Esophagus muscularis mucosa (tissue), 4 donors: ENCODE results near the gene ABHD13. TPM values are rescaled to one million over a fixed set of nuclear protein-coding genes. Genes with fewer than 3 reads are reported as not detected.
"Not testable (repeated sequence)": the region's sequence is repeated elsewhere in the genome, so short reads cannot be mapped to it uniquely, and the experiment has no call there.

Source experiments
- DNase-seq: peaks from one replicate; pipeline ENCODE4 v3.0.0-alpha.2; 2017; ENCODE audit errors: extremely low spot score
- H3K27ac ChIP-seq, 4 donors: fragments of 200-600 bp; sonication (generic); replicated peaks in 1 of 4; 1 replicate in 3 of 4; 2 replicates in 1 of 4; pipeline ENCODE4 v1.5.1; 2016 to 2019; ENCODE audit warnings: mild to moderate bottlenecking in 1 of 4
- H3K27me3 ChIP-seq, 4 donors: fragments of 200-600 bp; sonication (generic); one replicate each; pipeline versions ENCODE4 v1.5.1 to v1.6.0; 2016 to 2019
- H3K36me3 ChIP-seq, 4 donors: fragments of 200-600 bp; sonication (generic); one replicate each; pipeline ENCODE4 v1.5.1; 2016 to 2019
- H3K4me1 ChIP-seq, 4 donors: fragments of 200-600 bp; sonication (generic); one replicate each; pipeline ENCODE4 v1.5.1; 2016 to 2019
- H3K4me3 ChIP-seq, 4 donors: fragments of 200-600 bp; sonication (generic); 1 replicate in 2 of 4; 2 replicates in 2 of 4; pipeline ENCODE4 v1.5.1; 2016 to 2019; ENCODE audit warnings: mild to moderate bottlenecking in 4 of 4, moderate library complexity in 1 of 4
- H3K9me3 ChIP-seq, 4 donors: fragments of 200-600 bp; sonication (generic); 1 replicate in 3 of 4; 2 replicates in 1 of 4; pipeline ENCODE4 v1.5.1; 2016 to 2019
- CTCF ChIP-seq, 3 experiments: fragments of 200-600 bp in 2 of 3; fragments of 450-650 bp in 1 of 3; sonication (generic) in 2 of 3; IDR thresholded peaks; one replicate each; pipeline ENCODE4 v1.5.1; 2017 to 2019; ENCODE audit warnings: antibody characterized with exemption in 3 of 3, mild to moderate bottlenecking in 2 of 3, moderate library complexity in 1 of 3
- EP300 ChIP-seq: sonication (generic); formaldehyde crosslinking; IDR thresholded peaks from one replicate; pipeline ENCODE4 v1.6.1; 2017; ENCODE audit warnings: antibody characterized with exemption
- POLR2A ChIP-seq: fragments of 450-650 bp; IDR thresholded peaks from one replicate; pipeline ENCODE4 v1.6.1; 2017; ENCODE audit warnings: antibody characterized with exemption, moderate library complexity, mild to moderate bottlenecking, low read depth
- POLR2AphosphoS5 ChIP-seq, 2 donors: sonication (generic); formaldehyde crosslinking; IDR thresholded peaks; one replicate each; pipeline ENCODE4 v1.6.1; 2017; ENCODE audit warnings: antibody characterized with exemption in 2 of 2
- WGBS: methylation state at CpG from one replicate; pipeline ENCODE4 v1.1.5; 2018; 5-methylcytosine and 5-hydroxymethylcytosine counted together
- intact Hi-C: fragments of 100-400 bp; cut with DNase I; formaldehyde crosslinking; loops from one replicate; pipeline ENCODE4 v1.15.1; 2023
- total RNA-seq, 4 donors: library from RNA; depleted of rRNA; stranded (reverse); fragments of >200 nt; gene quantifications; one replicate each; pipeline versions ENCODE4 v1.1.0 to v1.2.1, GENCODE V29; 2016

The ABHD13 gene
- total RNA-seq, 4 donors from 2014 or later = 10.3 to 12.9 (median 11.1) TPM

- Histone ChIP-seq H3K4me1 (peaks cover 30 to 49% (median 48%) of the 10 kb centered on the region in 4 donors), H3K27ac (peak within 1 kb of the TSS; percentile 72 to 76 (median 76)), H3K4me3 (peak within 1 kb of the TSS; percentile 54 to 63 (median 56)), H3K9me3 (no peaks in the 10 kb centered on the region), H3K27me3 (no peaks in the 10 kb centered on the region), H3K36me3 (peaks cover 0 to 7% (median 7%) of the 10 kb centered on the region in 4 donors)
- 0% methylated on average over 11 of the region's 26 CpGs for WGBS
- TF ChIP-seq CTCF (IDR thresholded peaks at IDR 0.05) (no peak), EP300 (no peak), POLR2AphosphoS5 (IDR thresholded peaks at IDR 0.05) (peak; percentile 52 to 92), POLR2A (no peak)
- DNase-seq = peak; percentile 94
- intact Hi-C loops = no loop called here
These were observed 2.8 kb upstream of the ABHD13 start, which contains the start of gene LIG4 for GRCh38 chr13:108215436-108215835. LIG4 (minus strand) TSS chr13:108215536; CDS start chr13:108211268, 4,268 bp downstream.

- H3K9me3 ChIP-seq, H3K27me3 ChIP-seq, DNase-seq, intact Hi-C loops, H3K36me3 ChIP-seq: not testable (repeated sequence)
- peaks cover 42 to 66% (median 64%) of the 10 kb centered on the region in 4 donors for H3K4me1 ChIP-seq
- peak overlapping the region; percentile 75 to 99 (median 90) for H3K4me3 ChIP-seq
- 69% methylated on average over 27 of the region's 27 CpGs for WGBS
- H3K27ac ChIP-seq = peak overlapping the region; percentile 84 to 94 (median 90)
These were observed 717 bp upstream of the ABHD13 start for GRCh38 chr13:108217307-108218043.

GRCh38 chr13:108220041-108220440 is 1.8 kb downstream of the ABHD13 start:
- H3K27ac ChIP-seq = peak overlapping the region in 2 of 4 donors; percentile 38 to 84
- H3K4me1 ChIP-seq = peaks cover 55 to 80% (median 75%) of the 10 kb centered on the region in 4 donors
- no peaks in the 10 kb centered on the region for H3K27me3 ChIP-seq
- TF ChIP-seq EP300 = no peak
- TF ChIP-seq CTCF (IDR thresholded peaks at IDR 0.05) = no peak
- TF ChIP-seq POLR2A = no peak
- no peak for TF ChIP-seq POLR2AphosphoS5 (IDR thresholded peaks at IDR 0.05)
- no peaks in the 10 kb centered on the region for H3K36me3 ChIP-seq
- 34% methylated on average over 1 of the region's 1 CpG for WGBS
- peak overlapping the region in 1 of 4 donors; percentile 10 for H3K4me3 ChIP-seq
- no peaks in the 10 kb centered on the region for H3K9me3 ChIP-seq
- DNase-seq = no peak
- intact Hi-C loops = loop anchor here (10.0 kb wide), 1 partner anchor 675 kb away; no protein-coding TSS in a partner anchor

DNA sequence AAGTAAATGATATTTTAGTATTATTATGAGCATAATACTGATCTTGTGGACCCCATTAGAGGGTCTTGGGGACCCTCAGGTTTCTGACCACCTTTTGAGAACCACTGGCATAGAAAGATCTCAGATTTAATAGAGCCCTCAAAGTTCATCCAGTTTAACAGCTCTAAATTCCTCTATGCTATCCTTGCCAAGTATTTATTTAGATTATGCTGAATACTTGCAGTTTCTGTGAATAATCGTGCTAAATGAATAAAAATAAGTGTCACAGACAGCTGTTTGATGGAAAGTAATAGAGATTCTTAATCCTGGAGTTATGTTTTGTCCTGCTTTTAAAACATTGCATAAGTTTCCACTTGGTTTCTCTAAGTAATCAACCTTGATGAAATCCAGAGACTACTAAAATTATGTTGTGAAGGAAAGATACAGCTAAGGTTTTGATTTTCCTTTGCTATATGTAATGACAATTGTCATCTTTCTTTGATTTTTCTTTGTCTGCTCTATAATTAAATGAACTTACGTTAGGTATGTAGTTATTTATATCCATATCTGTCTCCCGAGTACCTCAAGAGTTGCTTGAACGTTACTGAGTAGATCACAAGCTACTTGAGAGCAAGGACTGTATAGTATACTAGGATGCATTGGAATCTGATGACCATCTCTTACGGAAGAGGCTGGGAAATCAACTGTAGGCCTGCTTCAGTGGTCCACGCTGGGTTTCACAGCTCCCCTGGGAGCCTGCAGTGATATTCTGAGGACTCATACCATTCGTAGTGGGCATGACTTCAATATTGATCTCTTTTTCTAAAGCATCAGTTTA is 5.7 kb downstream of the ABHD13 start:
- TF ChIP-seq CTCF (IDR thresholded peaks at IDR 0.05) = no peak
- TF ChIP-seq POLR2A = no peak
- Histone ChIP-seq H3K27me3 (no peaks in the 10 kb centered on the region), H3K9me3 (no peaks in the 10 kb centered on the region), H3K27ac (peak overlapping the region; percentile 3 to 44 (median 27)), H3K4me1 (peaks cover 52 to 82% (median 70%) of the 10 kb centered on the region in 4 donors), H3K36me3 (no peaks in the 10 kb centered on the region), H3K4me3 (no peak overlapping the region)
- no peak for DNase-seq
- 56% methylated on average over 7 of the region's 7 CpGs for WGBS
- intact Hi-C loops = loop anchor here (10.0 kb wide), 1 partner anchor 671 kb away; no protein-coding TSS in a partner anchor

- no peak for TF ChIP-seq POLR2AphosphoS5 (IDR thresholded peaks at IDR 0.05)
- TF ChIP-seq CTCF (IDR thresholded peaks at IDR 0.05) = no peak
- TF ChIP-seq POLR2A = no peak
- TF ChIP-seq EP300 = no peak
- H3K36me3 ChIP-seq = peaks cover 0 to 9% (median 3%) of the 10 kb centered on the region in 4 donors
- intact Hi-C loops = loop anchor here (10.0 kb wide), 1 partner anchor 669 kb away; no protein-coding TSS in a partner anchor
- DNase-seq = no peak
- no peak overlapping the region for H3K27ac ChIP-seq
- no peak overlapping the region for H3K4me3 ChIP-seq
- H3K9me3 ChIP-seq = no peaks in the 10 kb centered on the region
- no peaks in the 10 kb centered on the region for H3K27me3 ChIP-seq
- peaks cover 39 to 67% (median 55%) of the 10 kb centered on the region in 4 donors for H3K4me1 ChIP-seq
- 57% methylated on average over 1 of the region's 1 CpG for WGBS
These were observed 7.2 kb downstream of the ABHD13 start for GRCh38 chr13:108225440-108225839.
